Vagina (tissue), 2 donors: ENCODE data around the gene NKX6-1. TPM values are rescaled to one million over a fixed set of nuclear protein-coding genes. Genes with fewer than 3 reads are reported as not detected.

Source experiments
- DNase-seq, 2 donors: peaks; one replicate each; pipeline ENCODE4 v3.0.0-alpha.2; 2017; ENCODE audit errors: extremely low spot score in 2 of 2
- H3K27ac ChIP-seq: fragments of 200-600 bp; sonication (generic); one replicate; pipeline ENCODE4 v1.5.1; 2019
- H3K27me3 ChIP-seq: fragments of 200-600 bp; sonication (generic); one replicate; pipeline ENCODE4 v1.5.1; 2019
- H3K36me3 ChIP-seq, 2 donors: fragments of 200-600 bp; sonication (generic); one replicate each; pipeline ENCODE4 v1.5.1; 2017 to 2019
- H3K4me1 ChIP-seq: fragments of 200-600 bp; sonication (generic); one replicate; pipeline ENCODE4 v1.5.1; 2019
- H3K4me3 ChIP-seq, 2 donors: fragments of 200-600 bp; sonication (generic); 1 replicate in 1 of 2; 2 replicates in 1 of 2; pipeline ENCODE4 v1.5.1; 2016 to 2019
- H3K9me3 ChIP-seq: fragments of 200-600 bp; sonication (generic); one replicate; pipeline ENCODE4 v1.5.1; 2019
- CTCF ChIP-seq, 3 experiments: fragments of 450-650 bp in 2 of 3; fragments of 200-600 bp in 1 of 3; sonication (generic) in 1 of 3; IDR thresholded peaks; one replicate each; pipeline ENCODE4 v1.5.1; 2017 to 2019; ENCODE audit warnings: antibody characterized with exemption in 3 of 3, mild to moderate bottlenecking in 2 of 3, moderate library complexity in 2 of 3
- POLR2A ChIP-seq, 2 donors: fragments of 450-650 bp; IDR thresholded peaks; one replicate each; pipeline ENCODE4 v1.6.1; 2017; ENCODE audit warnings: antibody characterized with exemption in 2 of 2, mild to moderate bottlenecking in 2 of 2, moderate library complexity in 2 of 2
- POLR2AphosphoS5 ChIP-seq, 2 donors: sonication (generic); formaldehyde crosslinking; IDR thresholded peaks; one replicate each; pipeline ENCODE4 v1.9.0; 2017; ENCODE audit warnings: antibody characterized with exemption in 2 of 2, mild to moderate bottlenecking in 2 of 2, low read depth in 1 of 2; ENCODE audit not compliant: insufficient read depth in 1 of 2
- intact Hi-C: fragments of 100-400 bp; cut with DNase I; formaldehyde crosslinking; loops from one replicate; pipeline ENCODE4 v1.15.1; 2023
- total RNA-seq: library from RNA; depleted of rRNA; stranded (reverse); fragments of >200 nt; gene quantifications from one replicate; pipeline ENCODE4 v1.2.3, GENCODE V29; 2016

NKX6-1 gene
- total RNA-seq, 1 donor from 2014 or later = not detected

GRCh38 chr4:84484236-84484635, 14.9 kb downstream of the NKX6-1 start:
- Histone ChIP-seq H3K36me3 (no peaks in the 10 kb centered on the region), H3K27me3 (peaks cover 23% of the 10 kb centered on the region), H3K4me1 (peaks cover 32% of the 10 kb centered on the region), H3K9me3 (no peaks in the 10 kb centered on the region), H3K27ac (no peak overlapping the region), H3K4me3 (no peak overlapping the region)
- TF ChIP-seq POLR2A (IDR thresholded peaks at IDR 0.05) (no peak), CTCF (IDR thresholded peaks at IDR 0.05) (no peak), POLR2AphosphoS5 (IDR thresholded peaks at IDR 0.05; ENCODE audit: insufficient read depth in 1 of 2, low read depth in 1 of 2) (no peak)
- intact Hi-C loops = no loop called here
- DNase-seq = no peak

GRCh38 chr4:84483688-84484087, 15.4 kb downstream of the NKX6-1 start:
- no peak for DNase-seq
- Histone ChIP-seq H3K36me3 (no peaks in the 10 kb centered on the region), H3K4me3 (no peak overlapping the region), H3K27me3 (peaks cover 23% of the 10 kb centered on the region), H3K4me1 (peaks cover 32% of the 10 kb centered on the region), H3K9me3 (no peaks in the 10 kb centered on the region), H3K27ac (no peak overlapping the region)
- no peak for TF ChIP-seq POLR2AphosphoS5 (IDR thresholded peaks at IDR 0.05; ENCODE audit: insufficient read depth in 1 of 2, low read depth in 1 of 2)
- TF ChIP-seq POLR2A (IDR thresholded peaks at IDR 0.05) = no peak
- TF ChIP-seq CTCF (IDR thresholded peaks at IDR 0.05) = no peak
- intact Hi-C loops = no loop called here

GRCh38 chr4:84482564-84483563, 16.2 kb downstream of the NKX6-1 start:
- H3K9me3 ChIP-seq = no peaks in the 10 kb centered on the region
- H3K27ac ChIP-seq = no peak overlapping the region
- H3K36me3 ChIP-seq = no peaks in the 10 kb centered on the region
- H3K27me3 ChIP-seq = peaks cover 23% of the 10 kb centered on the region
- H3K4me1 ChIP-seq = peaks cover 32% of the 10 kb centered on the region
- intact Hi-C loops = no loop called here
- no peak for DNase-seq
- peak overlapping the region in 1 of 2 donors; percentile 20 for H3K4me3 ChIP-seq
- no peak for TF ChIP-seq POLR2A (IDR thresholded peaks at IDR 0.05)
- peak in 1 of 3 experiments; percentile 17 for TF ChIP-seq CTCF (IDR thresholded peaks at IDR 0.05)

GRCh38 chr4:84481860-84482245, 17.2 kb downstream of the NKX6-1 start:
- TF ChIP-seq POLR2AphosphoS5 (IDR thresholded peaks at IDR 0.05; ENCODE audit: insufficient read depth in 1 of 2, low read depth in 1 of 2) (no peak), CTCF (IDR thresholded peaks at IDR 0.05) (no peak), POLR2A (IDR thresholded peaks at IDR 0.05) (no peak)
- Histone ChIP-seq H3K4me3 (no peak overlapping the region), H3K4me1 (peaks cover 32% of the 10 kb centered on the region), H3K27ac (no peak overlapping the region), H3K9me3 (no peaks in the 10 kb centered on the region), H3K36me3 (no peaks in the 10 kb centered on the region), H3K27me3 (peaks cover 23% of the 10 kb centered on the region)
- no peak for DNase-seq
- intact Hi-C loops = no loop called here
